ENCODE measurements around the gene MRPL20.
"Not testable (repeated sequence)": the region's sequence is repeated elsewhere in the genome, so short reads cannot be mapped to it uniquely, and the experiment has no call there.

The MRPL20 gene

DNA sequence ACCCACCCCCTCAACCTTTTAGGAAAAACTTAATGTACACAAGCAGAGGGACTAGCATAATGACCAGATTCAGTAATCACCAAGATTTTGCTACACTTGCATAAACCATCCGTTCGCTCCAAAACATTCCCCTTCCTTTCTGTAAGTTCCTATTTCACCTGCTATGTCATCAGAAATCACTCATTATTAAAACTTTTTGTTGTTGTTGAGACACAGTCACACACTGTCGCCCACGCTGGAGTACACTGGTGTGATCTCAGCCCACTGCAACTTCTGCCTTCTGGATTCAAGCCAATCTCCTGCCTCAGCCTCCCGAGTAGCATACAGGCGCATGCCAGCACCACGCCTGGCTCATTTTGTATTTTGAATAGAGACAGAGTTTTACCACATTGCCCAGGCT, 3.4 kb downstream of the MRPL20 start:
- no peak for DNase-seq

DNA sequence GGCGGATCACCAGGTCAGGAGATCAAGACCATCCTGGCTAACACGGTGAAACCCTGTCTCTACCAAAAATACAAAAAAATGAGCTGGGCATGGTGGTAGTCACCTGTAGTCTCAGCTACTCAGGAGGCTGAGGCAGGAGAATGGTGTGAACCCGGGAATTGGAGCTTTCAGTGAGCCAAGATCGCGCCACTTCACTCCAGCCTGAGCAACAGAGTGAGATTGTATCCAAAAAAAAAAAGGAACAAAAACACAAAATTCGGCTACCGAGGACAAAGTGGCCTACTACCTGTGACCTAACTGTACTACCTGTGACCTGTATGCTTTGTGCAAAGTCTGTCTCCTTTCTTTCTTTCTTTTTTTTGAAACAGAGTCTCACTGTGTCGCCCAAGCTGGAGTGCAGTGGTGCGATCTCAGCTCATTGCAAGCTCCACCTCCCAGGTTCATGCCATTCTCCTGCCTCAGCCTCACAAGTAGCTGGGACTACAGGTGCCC, 4.1 kb downstream of the MRPL20 start:
- not testable (repeated sequence) for DNase-seq

DNA sequence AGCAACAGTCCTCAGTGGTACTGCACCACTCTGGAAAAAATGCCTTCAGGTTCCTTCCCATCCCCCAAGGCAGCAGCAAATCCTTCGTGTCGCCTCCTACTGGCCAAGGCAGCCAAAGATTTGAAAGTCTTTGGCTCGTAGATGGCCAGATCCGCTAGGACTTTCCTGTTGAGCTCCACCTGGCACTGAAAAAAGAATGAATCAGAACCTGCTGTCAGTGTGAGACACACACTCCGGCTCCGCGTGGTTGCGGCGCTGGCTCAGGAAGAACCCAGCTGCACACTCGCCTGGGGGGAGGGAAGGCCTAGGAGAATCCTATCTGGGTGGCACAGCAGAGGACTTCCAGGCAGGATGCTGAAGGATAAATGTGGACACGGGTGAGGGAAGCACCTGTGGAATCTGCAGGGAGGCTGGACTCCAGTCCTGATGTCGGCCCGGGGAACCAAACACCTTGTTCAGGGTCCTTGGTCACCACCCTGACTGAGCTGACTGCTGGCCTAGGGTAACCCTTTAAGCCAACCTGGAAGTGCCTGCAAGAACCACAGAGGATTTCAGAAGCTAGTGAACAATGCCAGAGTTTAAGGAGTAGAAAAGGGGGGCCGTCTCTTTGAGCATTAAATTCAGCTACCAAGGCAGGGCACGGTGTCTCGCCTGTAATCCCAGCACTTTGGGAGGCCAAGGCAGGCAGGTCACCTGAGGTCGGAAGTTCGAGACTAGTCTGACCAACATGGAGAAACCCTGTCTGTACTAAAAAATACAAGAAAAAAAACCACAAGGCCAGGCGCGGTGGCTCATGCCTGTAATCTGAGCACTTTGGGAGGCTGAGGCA, 4.8 kb downstream of the MRPL20 start:
- DNase-seq: peak; percentile 15 to 36

DNA sequence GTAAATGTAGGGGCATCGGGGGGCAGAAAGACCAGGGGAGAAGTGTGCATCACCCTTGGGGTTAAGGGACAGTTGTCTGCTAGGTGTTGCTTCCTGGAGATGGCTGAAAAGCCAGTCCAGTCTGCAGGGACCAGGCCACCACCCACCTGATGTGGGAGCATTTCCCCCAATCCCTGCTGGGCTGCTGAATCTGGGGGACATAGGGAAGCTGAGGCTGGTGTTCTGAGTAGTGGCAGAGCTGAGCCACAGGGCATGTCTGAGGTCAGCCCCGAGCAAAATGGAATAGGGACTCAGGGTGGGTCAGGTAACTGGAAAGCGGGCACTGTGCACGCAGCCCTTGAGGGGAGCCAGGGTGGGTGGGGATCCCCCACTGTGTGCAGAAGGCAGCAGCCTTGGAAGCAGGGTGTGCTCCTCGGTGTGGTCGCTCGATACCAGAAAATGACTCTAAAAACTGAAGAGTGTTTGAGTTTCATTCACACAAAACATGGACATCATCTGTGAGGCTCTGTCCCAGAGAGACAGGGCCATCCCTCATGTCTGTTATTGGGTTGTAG, 5.6 kb downstream of the MRPL20 start:
- no peak for DNase-seq

DNA sequence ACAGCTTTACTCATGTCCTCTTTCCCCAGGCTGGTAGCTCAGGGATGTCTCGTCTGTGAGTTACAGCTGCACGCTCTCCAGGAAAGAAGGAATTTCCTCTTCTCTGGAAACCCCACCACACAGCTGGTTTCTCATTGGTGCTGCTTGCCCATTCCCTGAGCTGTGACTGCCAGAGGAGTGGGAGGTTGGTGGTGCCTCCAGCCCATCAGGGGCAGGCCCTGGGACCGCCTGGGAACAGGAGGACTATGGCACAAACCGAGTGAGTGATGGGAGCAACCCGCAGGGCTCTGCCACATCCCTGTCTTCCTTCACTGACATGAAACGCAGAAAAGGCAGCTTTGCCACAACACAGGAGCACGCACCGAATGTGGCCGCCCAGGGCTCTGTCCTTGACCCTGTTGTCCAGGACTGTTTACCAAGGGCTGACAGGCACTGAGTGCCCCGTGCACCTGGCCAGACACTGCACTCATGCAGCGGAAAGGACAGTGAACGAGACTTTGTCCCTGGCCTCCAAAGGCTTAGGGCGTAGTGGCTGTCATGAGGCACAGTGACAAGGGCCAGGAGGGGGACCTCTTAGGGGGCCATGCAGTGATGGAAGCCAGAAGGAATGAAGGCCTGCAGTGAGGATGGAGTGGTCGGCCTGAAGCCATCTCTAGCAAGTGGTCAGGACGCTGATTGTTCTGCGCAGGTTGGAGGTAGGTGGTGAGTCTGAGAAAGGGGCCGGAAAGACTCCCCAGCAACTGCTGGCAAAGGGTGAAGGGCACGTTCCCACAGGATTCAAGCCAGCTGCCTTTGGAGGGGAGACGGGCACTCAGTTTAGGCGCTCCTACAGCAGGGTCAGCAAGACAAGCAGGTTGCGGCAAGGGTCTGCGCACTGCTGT, 6.3 kb downstream of the MRPL20 start:
- DNase-seq: no peak

DNA sequence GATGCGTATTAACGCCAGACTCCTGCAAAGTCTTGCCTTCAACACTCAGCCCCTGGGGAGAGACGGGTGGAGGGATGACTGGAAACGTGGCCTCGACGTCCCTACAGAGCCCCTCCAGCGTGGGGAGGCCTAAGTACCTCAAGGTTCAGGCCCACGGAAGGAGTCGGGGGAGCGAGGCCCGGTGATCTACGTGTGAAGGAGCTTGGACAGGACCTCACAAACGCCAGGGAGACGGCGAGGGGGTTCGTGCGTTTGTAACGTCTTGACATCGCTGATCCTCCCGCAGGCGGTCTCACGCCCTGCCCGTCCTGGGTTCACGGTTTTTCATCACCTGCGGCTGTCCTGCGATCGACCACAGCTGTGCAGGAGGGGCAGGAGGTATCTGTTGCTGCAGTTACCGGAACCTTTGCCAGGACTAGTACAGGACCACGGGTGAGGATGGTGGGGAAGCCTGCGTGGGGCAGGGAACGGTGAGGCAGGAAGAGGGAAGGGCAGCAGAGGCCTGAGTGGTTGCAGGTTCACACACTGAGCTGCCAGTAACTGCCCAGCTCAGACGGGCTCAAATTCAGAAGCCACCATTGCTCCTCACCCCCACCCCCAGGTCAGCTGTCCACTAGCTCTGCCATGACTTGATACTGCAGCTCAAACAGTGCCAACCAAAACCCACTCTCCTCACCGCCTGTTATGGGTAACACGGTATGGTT, 7.1 kb downstream of the MRPL20 start:
- DNase-seq: no peak

DNA sequence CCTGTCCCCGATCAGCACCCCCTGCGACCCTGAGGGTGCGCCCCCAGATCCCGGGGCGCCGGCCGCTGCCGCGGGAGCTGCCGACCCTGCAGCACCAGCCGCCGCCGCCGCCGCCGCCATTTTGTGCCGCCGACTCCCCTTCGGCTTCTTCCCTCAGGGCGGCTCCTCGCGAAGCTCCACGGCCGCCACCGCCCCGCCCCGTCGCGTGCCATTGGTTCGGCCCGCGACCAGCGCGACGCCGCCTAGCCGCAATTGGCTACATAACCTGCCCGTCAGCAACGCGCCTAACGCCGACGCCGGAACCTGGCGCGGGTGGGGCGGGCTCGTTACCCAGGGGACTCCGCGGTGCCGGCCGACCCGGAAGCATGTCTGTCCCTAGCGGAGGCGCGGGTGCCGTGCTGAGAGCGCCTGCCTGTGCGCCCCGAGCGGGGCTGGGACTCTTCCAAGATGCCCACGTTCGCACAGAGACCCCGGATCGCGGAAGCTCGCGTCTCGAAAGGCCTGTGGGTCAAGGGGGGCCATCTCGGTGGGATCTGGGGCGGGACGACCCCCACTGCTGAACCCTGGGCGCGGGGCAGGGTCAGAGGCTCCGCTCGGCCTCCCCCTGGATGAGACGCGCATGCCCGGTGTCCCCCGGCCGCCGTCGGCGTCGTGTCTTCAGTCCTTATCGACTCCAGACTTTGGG, 7.8 kb downstream of the MRPL20 start, which contains the start of gene CCNL2:
CCNL2 (minus strand) TSS at position 149 of the 685 bp plus-strand sequence; CDS start at position 120, 29 bp downstream.
- peak; percentile 98 to 99 for DNase-seq

DNA sequence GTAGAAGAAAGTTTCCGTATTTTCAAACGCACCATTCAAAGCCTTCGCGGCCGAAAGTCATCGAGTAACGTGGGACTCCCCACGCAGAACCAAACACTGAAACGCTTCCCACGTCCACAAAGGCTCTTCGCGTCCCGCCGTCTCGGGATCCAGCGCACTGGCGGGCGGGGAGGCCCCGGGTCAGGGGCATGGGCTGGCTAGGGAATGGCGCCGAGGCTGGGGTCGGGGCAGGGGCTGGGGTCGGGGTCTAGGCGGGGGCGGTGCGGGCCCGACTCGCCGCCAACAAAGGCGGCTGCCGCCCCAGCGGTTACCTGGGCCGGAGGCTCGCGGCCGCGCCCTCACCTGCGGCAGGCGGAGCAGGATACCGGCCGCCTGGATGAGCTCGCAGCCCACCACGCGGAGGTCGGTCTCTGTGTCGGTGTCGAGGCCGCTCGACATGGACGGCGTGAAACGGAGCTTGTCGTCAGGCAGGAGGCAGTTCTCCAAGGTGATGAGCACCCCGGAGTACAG, 8.4 kb downstream of the MRPL20 start:
- DNase-seq: no peak

DNA sequence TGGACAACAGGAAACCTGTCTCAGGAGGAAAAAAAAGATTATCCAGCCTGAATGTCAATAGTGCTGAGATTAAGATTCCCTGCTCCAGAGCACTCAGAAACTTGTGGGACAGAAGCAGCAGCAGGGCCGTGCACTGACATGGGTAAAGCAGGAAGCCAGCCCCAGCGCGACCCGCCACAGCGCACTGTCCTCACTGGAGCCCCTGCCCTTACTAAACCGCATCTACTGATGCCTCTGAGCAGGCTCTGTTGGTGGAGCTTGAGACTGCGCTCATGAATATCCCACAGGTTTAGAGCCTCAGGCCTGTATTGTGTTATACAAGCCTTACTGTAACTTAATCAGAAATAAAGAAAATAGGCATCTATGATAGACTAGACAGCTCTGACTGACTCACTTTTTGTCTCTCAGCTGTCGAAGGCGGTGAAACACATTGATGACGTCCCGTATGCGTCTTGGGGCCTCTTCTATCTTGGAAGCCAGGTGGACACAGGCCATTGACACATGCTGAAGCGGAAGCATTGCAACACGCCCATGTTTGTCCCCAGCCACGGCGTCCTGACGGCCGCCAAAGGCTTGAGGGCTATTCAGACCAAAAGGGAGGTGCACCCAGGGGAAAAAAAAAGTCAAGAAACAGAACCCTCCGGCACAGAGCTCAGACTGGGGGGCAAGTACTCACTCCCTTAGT, 9.1 kb downstream of the MRPL20 start:
- DNase-seq: no peak

DNA sequence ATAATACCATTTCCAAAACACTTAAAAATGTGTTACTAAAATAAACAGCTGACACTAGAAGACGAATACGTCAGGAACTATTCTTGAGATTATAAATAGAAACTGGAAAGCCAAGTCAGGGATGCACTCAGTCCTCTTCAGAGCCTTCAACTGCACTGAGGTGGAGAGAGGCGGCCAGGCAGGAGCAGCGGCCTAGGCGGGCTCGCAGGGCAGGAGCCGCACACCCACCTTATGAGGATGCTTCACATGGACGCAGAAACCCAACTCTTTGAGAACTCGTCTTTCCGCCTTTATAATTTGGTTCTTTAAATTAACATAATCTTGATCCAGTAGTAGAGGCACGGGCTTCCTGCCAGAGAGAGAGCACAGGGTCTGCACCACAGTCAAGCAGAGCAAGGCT, 11.9 kb downstream of the MRPL20 start:
- no peak for DNase-seq

DNA sequence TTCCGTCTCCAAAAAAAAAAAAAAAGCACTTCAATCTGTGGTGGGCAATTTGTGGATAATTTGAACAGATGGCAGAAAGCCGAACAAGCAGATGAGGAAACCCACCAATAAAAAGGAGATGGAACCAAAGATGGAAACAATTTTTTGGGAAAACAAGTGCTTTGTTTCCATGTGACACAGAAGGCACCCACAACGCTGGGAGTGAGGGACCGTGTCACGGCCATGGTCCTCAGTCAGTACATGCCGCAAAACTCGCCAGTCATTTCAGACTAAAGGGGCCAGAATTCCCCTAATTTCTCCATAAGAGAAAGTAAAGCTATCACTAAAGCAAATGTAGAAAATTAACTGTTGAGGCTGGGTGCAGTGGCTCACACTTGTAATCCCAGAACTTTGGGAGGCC, 13.0 kb downstream of the MRPL20 start:
- no peak for DNase-seq

DNA sequence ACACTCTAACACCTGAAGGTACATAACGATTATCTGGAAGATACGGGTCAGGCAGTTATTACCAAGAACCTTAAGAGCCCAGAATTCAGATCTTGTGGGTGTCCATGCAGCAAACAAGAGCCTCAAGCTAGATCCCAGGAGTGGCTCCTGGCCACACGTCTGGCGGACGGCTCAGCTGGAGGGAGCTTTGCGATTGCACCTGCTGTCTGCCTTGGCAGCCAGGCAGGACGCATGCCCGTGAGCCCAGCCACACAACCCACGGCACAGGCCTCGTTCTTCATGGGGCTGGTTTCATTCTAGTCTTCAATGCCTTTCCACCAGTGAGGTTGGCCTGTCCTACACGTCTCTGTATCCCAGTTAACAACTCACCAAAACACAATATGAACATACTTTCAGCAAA, 13.7 kb downstream of the MRPL20 start:
- no peak for DNase-seq

DNA sequence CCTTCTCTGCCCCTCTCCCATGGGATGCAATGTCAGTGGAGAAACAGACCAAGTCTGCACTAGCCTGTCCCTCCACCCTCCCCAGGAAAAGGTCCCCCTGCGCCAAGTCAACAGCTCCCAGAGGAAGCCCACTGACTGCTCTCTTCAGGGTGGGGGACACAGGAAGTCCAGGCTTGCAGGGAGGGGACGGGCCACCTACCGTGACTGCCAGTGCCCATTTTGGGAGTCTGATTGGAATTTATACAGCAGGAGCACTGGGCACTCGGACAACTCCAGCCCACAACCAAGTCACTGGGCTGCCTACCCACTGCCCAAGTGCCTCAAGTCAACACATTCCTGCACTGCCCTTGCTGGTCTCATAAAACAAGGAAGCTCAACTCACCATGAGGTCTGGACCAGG, 14.1 kb downstream of the MRPL20 start:
- no peak for DNase-seq

DNA sequence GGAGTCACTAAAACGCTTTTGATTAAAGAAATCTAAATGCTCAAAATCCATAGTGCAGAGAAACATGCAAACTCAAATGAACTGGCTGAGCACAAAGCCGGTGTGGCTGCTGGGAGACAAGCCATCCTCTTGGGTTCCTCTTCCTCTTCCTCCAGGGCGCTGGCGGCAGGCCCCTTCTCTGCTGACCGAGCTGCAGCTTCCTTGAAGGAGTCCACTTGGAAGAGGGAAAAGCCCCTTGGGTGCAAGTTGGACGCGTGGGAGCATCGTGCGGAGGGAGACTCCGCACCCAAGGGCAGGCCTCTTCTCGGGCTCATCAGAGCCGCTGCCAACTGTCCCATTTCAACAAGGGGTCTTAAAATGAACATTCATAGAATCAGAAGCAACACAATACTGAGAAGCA, 15.9 kb downstream of the MRPL20 start:
- no peak for DNase-seq

DNA sequence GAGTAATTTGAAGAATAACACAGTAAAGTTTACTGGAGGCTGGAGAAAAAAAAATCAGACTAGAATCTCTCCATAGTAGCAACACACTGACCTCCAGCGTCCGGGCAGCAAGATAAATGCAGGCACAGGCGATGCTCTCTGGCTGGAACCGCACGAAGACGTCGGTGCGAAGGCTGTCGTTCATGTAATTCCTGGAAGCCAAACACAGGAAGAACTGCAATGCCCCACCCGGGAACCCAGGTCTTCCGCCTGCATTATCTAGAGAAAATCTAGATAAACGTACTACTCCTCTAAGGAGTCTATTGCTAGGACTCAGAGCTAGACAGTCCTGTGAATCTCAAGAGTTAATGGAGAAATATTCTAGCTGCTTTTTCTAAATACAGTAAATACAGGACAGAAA, 16.4 kb downstream of the MRPL20 start:
- DNase-seq: no peak

DNA sequence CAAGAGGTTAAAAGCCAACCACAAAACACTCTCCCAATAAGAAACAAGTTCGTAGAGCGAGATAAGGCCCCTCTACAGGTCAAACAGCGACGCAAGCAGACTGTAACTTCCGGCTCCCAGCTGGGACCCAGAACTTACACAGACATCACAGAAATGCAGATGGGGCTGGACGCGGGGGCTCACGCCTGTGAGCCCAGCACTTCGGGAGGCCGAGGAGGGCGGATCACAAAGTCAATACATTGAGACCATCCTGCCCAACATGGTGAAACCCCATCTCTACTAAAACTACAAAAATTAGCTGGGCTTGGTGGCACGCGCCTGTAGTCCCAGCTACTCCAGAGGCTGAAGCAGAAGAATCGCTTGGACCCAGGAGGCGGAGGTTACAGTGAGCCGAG, 19.0 kb downstream of the MRPL20 start:
- no peak for DNase-seq

DNA sequence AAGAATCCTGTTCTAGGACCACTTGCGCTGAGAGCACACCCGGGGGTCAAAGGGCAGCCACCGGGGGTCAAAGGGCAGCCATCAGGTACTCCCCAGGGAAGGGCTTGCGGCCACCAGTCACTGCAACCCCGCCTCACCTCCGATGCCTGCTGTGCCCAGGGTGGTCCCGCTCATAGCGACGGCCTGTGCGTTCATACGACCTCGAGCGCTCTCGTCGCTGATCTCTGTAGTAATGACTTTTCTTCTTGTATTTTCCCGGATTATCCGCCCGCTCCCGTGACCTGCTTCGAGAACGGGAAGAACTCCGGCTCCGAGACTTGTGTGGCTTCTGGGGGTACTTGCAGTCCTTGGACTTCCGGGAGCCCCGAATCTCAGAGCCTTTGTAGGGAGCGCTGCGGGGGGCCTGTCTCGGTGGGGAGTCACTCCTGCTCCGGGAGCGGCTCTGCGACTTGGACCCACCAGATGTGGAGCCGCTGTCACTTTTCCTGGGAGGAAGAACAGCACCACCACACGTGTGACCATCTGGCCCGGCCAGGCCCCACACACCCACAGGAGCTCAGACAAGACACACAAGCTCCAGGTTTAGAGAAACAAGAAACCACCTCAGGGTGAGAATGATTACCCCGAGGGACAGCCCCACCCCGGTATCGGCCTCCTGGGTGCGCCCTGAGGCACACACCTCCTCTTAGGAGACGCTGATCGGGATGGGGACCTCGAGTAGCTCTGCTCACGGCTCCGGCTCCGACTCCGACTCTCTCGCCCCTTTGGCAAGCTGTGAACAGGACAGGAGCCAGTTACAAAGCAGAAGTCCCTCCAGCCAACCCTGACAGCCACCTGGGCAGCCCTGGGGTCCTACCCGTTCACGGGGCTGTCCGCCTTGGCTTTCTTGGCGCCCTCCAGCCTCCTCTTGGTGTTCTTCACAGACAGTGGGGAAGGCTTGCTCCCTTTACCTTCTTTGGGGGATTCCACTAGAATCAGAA, 19.7 kb downstream of the MRPL20 start:
- DNase-seq: no peak

DNA sequence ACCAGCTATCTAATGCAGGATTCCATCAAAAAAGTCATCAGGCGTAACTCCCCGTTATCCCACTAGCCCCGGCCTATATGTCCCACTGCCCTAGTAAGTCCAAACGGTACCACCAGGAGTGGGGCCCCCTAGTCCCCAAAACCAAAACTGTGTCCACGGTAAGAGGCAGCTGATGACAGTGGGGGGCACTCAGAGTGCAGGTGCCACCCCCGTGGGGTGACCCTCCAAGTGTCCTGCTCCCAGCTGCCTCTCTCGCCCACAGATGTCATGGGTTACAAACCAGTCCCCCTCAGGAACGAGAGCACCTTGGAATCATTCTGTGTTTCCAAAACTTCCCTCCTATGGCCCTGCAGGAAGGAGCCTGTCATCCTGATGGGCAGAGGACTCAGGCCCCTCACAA, 21.2 kb downstream of the MRPL20 start:
- DNase-seq: no peak

DNA sequence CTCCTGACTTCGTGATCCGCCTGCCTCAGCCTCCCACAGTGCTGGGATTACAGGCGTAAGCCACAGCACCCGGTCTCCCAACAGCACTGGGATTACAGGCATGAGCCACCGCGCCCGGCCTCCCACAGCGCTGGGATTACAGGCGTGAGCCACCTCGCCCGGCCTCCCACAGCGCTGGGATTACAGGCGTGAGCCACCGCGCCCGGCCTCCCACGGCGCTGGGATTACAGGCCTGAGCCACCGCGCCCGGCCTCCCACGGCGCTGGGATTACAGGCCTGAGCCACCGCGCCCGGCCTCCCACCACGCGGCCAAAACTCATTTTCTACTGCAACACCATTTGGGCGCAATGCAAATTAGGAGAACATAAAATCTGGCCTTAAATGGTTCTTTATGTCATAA, 21.8 kb downstream of the MRPL20 start:
- DNase-seq: not testable (repeated sequence)

DNA sequence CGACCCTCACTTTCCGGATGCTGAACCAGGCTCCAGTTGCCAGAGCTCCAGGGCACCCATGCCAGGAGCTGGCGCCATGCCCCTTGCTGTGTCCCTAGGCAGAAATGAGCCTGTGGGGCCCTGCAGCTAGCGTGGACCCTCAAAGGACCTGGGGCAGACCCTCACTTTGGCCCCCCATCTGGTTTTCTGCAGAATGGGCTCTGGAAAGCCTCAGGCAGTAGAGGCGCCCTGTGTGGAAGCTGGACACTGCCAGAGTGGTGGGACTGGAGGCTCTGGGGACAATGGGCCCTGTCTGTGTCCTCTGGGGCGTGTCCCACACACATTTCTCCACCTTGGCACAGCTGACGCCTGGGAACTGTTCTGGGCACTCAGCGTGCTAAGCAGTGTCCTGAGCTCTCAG, 25.8 kb downstream of the MRPL20 start:
- no peak for DNase-seq

All from CD4-positive, alpha-beta T cell treated with Interleukin-1 beta for 1 hour (primary cell).